Measurements from ENCODE around the gene NFYC.

NFYC gene

GRCh38 chr1:40748841-40749718 is 57.6 kb downstream of the NFYC start:
- TF ChIP-seq CTCF (IDR thresholded peaks at IDR 0.05; ENCODE audit: extremely low read depth, missing control alignments): no peak
- no peak for DNase-seq (ENCODE audit: low spot score)

- DNase-seq (ENCODE audit: low spot score): no peak
- TF ChIP-seq CTCF (IDR thresholded peaks at IDR 0.05; ENCODE audit: extremely low read depth, missing control alignments): no peak
Observed at GRCh38 chr1:40749817-40750216, 58.3 kb downstream of the NFYC start.

- no peak for DNase-seq (ENCODE audit: low spot score)
- no peak for TF ChIP-seq CTCF (IDR thresholded peaks at IDR 0.05; ENCODE audit: extremely low read depth, missing control alignments)
Observed at GRCh38 chr1:40750451-40750908, 59.0 kb downstream of the NFYC start.

GRCh38 chr1:40751802-40752201 is 60.3 kb downstream of the NFYC start:
- TF ChIP-seq CTCF (IDR thresholded peaks at IDR 0.05; ENCODE audit: extremely low read depth, missing control alignments): no peak
- no peak for DNase-seq (ENCODE audit: low spot score)

- DNase-seq (ENCODE audit: low spot score): peak; percentile 54
- TF ChIP-seq CTCF (IDR thresholded peaks at IDR 0.05; ENCODE audit: extremely low read depth, missing control alignments): no peak
Observed at GRCh38 chr1:40753142-40753882, 61.8 kb downstream of the NFYC start.

- no peak for DNase-seq (ENCODE audit: low spot score)
- TF ChIP-seq CTCF (IDR thresholded peaks at IDR 0.05; ENCODE audit: extremely low read depth, missing control alignments): no peak
Observed at GRCh38 chr1:40754201-40754600, 62.7 kb downstream of the NFYC start.

- no peak for TF ChIP-seq CTCF (IDR thresholded peaks at IDR 0.05; ENCODE audit: extremely low read depth, missing control alignments)
- no peak for DNase-seq (ENCODE audit: low spot score)
Observed at GRCh38 chr1:40755067-40755466, 63.6 kb downstream of the NFYC start.

Measured in GM20000 (cell line).